Measurements from ENCODE around the gene CCBE1. TPM values are rescaled to one million over a fixed set of nuclear protein-coding genes. Genes with fewer than 3 reads are reported as not detected.

Gene CCBE1
- total RNA-seq, 3 donors from 2014 or later: 0.18 TPM; not detected in 2

DNA sequence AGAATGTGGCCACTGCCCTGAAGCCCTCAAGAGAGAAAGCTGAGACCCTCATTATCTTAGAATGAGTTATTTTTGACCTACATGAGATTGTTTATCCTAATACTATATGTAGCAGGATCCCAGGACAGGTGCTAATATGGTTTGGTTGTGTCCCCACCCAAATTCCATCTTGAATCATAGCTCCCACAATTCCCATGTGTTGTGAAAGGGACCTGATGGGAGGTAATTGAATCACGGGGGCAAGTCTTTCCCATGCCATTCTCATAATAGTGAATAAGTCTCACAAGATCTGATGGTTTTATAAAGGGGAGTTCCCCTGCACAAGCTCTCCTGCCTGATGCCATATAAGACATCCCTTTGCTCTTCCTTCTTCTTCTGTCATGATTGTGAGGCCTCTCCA, 76.8 kb downstream of the CCBE1 start:
- Mint-ChIP-seq H3K4me3 (no peak overlapping the region), H3K9me3 (no peaks in the 10 kb centered on the region), H3K27me3 (ENCODE audit: low read depth) (peaks cover 10% of the 10 kb centered on the region), H3K4me1 (ENCODE audit: low read depth) (no peaks in the 10 kb centered on the region), H3K36me3 (ENCODE audit: insufficient read depth) (no peaks in the 10 kb centered on the region)
- no peak for ATAC-seq
- DNase-seq: no peak

DNA sequence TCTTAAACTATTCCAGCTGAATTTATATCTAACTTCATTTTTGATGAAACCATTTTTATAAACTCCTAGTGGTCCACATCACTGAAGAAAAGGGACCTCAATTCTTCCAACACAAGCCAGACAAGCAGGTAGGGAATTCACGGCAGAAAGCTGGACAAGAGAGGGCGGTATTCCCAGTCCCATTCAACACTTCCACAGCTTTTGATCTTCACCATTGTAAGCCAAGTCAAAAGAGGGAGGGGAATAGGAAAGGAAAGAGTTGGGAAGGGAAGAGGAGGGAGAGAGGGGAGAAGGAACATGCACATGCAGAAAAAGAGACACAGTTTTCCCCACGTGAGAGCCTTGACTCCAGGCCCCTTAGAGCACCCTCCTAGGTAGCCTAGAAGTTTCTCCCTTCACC, 77.4 kb downstream of the CCBE1 start:
- Mint-ChIP-seq H3K27me3 (ENCODE audit: low read depth) (peaks cover 10% of the 10 kb centered on the region), H3K9me3 (no peaks in the 10 kb centered on the region), H3K36me3 (ENCODE audit: insufficient read depth) (no peaks in the 10 kb centered on the region), H3K4me3 (no peak overlapping the region), H3K4me1 (ENCODE audit: low read depth) (no peaks in the 10 kb centered on the region)
- no peak for ATAC-seq
- DNase-seq: no peak

DNA sequence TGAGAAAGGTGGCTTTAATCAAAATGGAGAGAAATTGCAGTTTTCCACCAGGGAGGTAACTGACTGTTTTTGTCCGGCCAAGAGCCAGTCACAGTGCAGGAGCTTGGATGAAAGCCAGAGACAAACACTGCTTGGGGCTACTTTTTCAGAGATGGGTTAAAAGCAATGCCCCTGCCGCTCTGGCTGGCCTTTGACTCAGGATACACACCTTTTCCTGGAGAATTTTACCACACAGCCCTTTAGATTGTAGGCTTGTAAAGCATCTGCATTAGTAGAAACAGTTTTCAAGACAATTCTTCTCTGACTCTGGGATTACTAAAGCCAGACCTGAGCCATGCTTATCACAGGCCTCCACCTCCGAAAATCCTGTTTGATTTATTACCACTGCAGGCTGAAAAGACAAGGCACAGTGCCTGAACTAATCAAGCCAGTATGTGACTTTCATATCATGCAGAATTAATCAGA, 79.7 kb downstream of the CCBE1 start:
- no peak for ATAC-seq
- Mint-ChIP-seq H3K36me3 (ENCODE audit: insufficient read depth) (no peaks in the 10 kb centered on the region), H3K9me3 (no peaks in the 10 kb centered on the region), H3K27me3 (ENCODE audit: low read depth) (peaks cover 9% of the 10 kb centered on the region), H3K4me3 (no peak overlapping the region), H3K4me1 (ENCODE audit: low read depth) (no peaks in the 10 kb centered on the region)
- DNase-seq: no peak

DNA sequence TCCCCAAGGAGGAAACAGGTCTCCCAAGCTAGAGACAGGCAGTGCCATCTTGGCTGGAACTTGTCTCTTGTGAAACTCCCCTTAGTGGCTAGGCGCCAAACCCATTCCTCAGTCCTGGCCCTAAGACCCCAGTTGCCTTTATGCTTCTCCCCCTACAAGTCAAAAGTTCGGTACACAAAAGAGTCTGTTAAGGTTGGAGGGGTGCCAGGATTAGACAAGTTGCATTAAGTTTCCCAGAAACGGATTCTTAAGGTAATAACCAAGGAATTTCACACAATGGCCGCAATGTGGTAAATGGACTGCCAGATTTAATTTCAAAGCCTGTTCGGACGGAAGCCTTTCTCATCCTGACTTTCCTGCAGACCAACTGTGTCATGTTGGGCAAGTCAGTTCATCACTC, 80.7 kb downstream of the CCBE1 start:
- no peaks in the 10 kb centered on the region for H3K36me3 Mint-ChIP-seq (ENCODE audit: insufficient read depth)
- no peaks in the 10 kb centered on the region for H3K9me3 Mint-ChIP-seq
- no peak overlapping the region for H3K4me3 Mint-ChIP-seq
- ATAC-seq: no peak
- DNase-seq: no peak
- peaks cover 5% of the 10 kb centered on the region for H3K27me3 Mint-ChIP-seq (ENCODE audit: low read depth)
- H3K4me1 Mint-ChIP-seq (ENCODE audit: low read depth): no peaks in the 10 kb centered on the region

DNA sequence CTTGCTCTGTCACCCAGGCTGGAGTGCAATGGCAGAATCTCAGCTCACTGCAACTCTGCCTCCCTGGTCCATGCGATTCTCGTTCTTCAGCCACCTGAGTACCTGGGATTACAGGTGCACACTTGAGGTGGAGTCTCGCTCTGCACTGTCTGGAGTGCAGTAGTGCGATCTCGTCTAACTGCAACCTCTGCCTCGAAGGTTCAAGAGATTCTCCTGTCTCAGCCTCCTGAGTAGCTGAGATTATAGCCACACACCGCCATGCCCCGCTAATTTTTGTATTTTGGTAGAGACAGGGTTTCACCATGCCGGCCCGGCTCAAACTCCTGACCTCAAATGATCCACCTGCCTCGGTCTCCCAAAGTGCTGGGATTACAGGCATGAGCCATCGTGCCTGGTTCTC, 83.3 kb downstream of the CCBE1 start:
- Mint-ChIP-seq H3K36me3 (ENCODE audit: insufficient read depth) (no peaks in the 10 kb centered on the region), H3K27me3 (ENCODE audit: low read depth) (peaks cover 1% of the 10 kb centered on the region), H3K4me1 (ENCODE audit: low read depth) (no peaks in the 10 kb centered on the region), H3K9me3 (peaks cover 4% of the 10 kb centered on the region), H3K4me3 (no peak overlapping the region)
- DNase-seq (no peak), ATAC-seq (no peak)

DNA sequence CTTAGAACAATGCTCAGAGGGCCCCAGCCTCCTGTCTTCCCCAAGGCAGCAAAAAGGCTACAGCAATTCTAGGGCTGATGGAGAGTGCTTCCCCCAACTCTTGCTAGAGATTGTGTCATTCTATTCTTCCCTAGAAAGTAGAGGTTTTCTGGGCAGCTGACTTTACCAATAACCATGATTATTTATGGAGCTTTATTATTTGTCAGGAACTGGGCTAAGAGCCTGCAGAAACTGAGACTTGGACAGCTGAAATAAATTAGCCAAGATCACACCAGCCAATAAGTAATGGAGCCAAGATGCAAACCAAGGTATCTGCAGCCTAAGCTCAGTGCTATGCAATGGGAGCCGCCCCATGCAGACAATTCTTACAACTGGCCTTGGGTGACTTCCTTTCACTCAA, 84.8 kb downstream of the CCBE1 start:
- no peak for ATAC-seq
- Mint-ChIP-seq H3K4me3 (no peak overlapping the region), H3K27me3 (ENCODE audit: low read depth) (no peaks in the 10 kb centered on the region), H3K4me1 (ENCODE audit: low read depth) (no peaks in the 10 kb centered on the region), H3K9me3 (peaks cover 4% of the 10 kb centered on the region), H3K36me3 (ENCODE audit: insufficient read depth) (no peaks in the 10 kb centered on the region)
- no peak for DNase-seq

DNA sequence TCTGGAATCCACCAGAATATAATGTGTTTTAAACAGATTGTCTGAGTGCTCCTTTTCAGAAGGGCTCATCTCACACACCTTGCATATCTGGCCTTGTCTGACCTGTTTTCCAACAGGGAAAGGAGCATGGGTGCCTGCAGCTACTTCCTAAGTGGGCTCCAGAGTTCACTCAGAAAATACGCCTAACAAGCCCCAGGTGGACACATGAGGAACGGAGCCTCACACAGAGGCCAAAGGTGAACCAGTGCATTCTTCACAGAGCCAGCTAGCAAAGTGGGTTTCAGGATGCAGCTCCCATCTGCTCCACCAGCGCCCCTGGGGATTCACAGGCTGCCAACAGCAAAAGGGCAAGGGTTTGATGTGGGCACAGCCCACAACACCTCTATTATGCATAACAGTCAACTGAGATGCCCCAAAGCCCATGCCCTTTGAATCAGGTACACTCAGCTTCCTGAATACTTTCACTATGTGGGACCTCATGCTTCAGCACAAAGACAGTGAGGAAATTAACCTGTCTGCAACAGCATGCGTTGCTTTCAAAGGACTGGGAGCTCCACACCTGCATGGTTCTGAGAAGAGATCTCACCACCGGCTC, 86.6 kb downstream of the CCBE1 start:
- ATAC-seq: no peak
- Mint-ChIP-seq H3K9me3 (peaks cover 4% of the 10 kb centered on the region), H3K27me3 (ENCODE audit: low read depth) (no peaks in the 10 kb centered on the region), H3K4me1 (ENCODE audit: low read depth) (no peaks in the 10 kb centered on the region), H3K36me3 (ENCODE audit: insufficient read depth) (no peaks in the 10 kb centered on the region), H3K4me3 (no peak overlapping the region)
- no peak for DNase-seq

DNA sequence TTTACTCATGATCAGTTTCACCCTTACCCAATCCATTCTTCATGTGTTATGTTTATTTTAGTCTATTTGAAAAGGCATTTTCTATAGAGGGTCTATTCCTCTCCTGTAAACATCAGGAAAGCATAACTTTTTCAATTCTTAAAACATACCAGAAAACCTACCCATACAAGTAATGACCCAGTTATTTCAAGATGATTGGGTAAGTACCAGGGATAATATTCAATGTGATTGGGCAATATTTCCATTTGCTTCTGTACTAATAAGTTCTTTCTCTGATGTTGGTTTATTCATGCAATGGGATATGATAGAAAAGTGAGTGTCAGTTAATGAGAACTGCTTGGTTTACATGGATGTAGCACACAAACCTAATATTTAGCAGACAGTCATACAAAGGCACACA, 87.6 kb downstream of the CCBE1 start:
- Mint-ChIP-seq H3K27me3 (ENCODE audit: low read depth) (no peaks in the 10 kb centered on the region), H3K4me1 (ENCODE audit: low read depth) (no peaks in the 10 kb centered on the region), H3K36me3 (ENCODE audit: insufficient read depth) (no peaks in the 10 kb centered on the region), H3K4me3 (no peak overlapping the region), H3K9me3 (peaks cover 4% of the 10 kb centered on the region)
- ATAC-seq (no peak), DNase-seq (no peak)

DNA sequence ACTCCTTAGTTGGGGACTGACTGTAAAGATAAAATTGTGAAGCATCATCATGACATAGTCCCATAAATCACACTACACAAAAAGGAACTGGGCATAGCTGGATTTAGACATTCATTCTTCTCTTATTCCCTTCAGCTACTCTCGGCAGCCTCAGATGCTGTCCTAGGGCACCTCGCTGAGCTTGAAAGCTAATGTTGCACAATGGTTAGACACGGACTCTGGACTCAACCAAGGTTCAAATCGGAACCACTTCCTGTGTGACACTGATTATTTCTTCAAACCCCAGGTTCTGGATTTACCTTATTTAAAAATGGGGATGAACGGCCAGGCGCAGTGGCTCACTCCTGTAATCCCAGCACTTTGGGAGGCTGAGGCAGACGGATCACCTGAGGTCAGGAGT, 89.8 kb downstream of the CCBE1 start:
- ATAC-seq (no peak), DNase-seq (no peak)
- Mint-ChIP-seq H3K9me3 (peaks cover 4% of the 10 kb centered on the region), H3K36me3 (ENCODE audit: insufficient read depth) (no peaks in the 10 kb centered on the region), H3K4me3 (no peak overlapping the region), H3K27me3 (ENCODE audit: low read depth) (no peaks in the 10 kb centered on the region), H3K4me1 (ENCODE audit: low read depth) (no peaks in the 10 kb centered on the region)

DNA sequence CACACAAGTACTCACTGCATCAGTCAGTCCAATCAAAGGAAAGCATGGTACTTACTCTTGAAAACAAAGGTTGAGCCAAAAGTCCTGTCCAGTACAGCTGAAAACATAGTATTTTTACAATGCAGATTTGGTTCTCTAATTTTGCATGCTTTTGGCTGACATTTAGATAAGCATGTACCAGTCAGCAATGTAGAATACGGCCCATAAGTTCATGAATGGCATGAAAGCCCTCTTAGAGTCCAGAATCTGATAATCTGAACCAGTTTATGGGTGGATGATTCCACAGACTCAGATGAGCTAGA, 90.2 kb downstream of the CCBE1 start:
- no peak for ATAC-seq
- no peaks in the 10 kb centered on the region for H3K27me3 Mint-ChIP-seq (ENCODE audit: low read depth)
- H3K4me1 Mint-ChIP-seq (ENCODE audit: low read depth): no peaks in the 10 kb centered on the region
- H3K36me3 Mint-ChIP-seq (ENCODE audit: insufficient read depth): no peaks in the 10 kb centered on the region
- peaks cover 4% of the 10 kb centered on the region for H3K9me3 Mint-ChIP-seq
- H3K4me3 Mint-ChIP-seq: no peak overlapping the region
- DNase-seq: no peak

DNA sequence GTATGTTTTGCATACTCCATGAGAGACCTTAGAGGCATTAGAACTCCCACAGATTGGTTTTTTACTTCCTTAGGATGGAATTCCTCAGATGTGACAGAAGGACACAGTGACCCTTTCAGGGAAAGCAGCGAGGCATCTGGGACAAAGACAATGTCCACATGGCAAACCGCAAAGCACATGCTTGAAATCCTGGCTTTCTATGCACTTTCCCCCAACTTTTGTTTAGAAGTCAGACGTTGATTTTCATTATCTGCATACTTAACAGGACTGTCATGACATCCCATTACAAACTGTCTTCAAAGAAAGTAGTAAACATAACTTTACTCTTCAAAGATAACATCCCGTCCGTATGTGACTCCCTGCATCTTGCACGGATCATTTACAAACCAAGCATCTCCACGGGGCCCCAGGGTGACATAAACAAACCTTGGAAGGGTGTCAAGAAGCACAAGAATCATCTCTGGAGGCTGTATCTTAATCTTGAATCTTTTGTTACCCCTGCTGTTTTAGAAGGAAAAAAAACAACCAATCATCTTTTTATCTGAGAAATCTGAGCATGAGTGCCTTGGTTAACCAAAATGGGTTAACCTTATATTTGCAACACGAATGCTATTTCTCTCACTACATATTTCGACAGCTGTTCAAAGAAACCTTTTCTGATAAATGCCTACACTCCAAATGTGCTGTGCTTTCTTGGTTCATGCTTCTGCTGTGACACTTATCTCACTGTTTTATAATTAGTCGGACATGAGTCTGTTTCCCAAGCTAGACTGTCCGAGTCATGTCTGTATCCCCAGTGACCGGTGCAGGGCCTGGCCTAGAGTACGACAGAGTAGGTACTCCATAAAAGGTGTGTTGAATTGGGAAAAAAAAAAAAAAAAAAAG, 90.8 kb downstream of the CCBE1 start:
- peaks cover 7% of the 10 kb centered on the region for H3K9me3 Mint-ChIP-seq

DNA sequence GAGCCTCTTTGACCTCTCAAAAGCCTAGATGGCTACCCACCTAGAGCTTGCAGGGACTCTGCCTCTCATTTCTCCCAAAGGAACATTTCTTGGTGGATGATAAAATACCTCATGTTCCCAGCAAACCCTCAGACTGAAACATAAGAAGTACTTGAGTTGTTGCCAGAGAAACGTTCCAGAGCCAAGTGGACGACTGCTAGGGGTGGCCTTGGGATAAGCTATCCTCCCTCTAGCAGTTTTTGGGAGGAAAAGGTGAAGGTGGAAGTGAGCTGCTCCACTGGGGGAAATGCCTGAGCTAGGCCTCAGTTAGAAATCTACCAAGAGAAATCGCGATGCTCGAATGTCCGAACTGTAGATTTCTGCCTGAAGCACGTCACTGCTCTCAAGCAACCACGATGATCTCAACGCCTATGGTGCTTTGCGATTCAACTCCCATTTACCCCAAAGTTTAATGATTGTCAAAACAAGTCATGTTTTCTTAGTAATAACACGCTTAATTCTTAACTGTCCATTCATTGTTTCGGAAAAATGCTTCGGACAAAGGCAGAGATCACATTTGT, 91.5 kb downstream of the CCBE1 start:
- H3K4me1 Mint-ChIP-seq (ENCODE audit: low read depth): no peaks in the 10 kb centered on the region
- no peaks in the 10 kb centered on the region for H3K36me3 Mint-ChIP-seq (ENCODE audit: insufficient read depth)
- no peak for ATAC-seq
- H3K4me3 Mint-ChIP-seq: no peak overlapping the region
- H3K9me3 Mint-ChIP-seq: peaks cover 9% of the 10 kb centered on the region
- no peaks in the 10 kb centered on the region for H3K27me3 Mint-ChIP-seq (ENCODE audit: low read depth)
- no peak for DNase-seq

More for the DNA sequence above, 90.8 kb downstream of the CCBE1 start:
- H3K27me3 Mint-ChIP-seq (ENCODE audit: low read depth): no peaks in the 10 kb centered on the region
- ATAC-seq (no peak), DNase-seq (no peak)
- H3K36me3 Mint-ChIP-seq (ENCODE audit: insufficient read depth): no peaks in the 10 kb centered on the region
- H3K4me1 Mint-ChIP-seq (ENCODE audit: low read depth): no peaks in the 10 kb centered on the region
- no peak overlapping the region for H3K4me3 Mint-ChIP-seq

DNA sequence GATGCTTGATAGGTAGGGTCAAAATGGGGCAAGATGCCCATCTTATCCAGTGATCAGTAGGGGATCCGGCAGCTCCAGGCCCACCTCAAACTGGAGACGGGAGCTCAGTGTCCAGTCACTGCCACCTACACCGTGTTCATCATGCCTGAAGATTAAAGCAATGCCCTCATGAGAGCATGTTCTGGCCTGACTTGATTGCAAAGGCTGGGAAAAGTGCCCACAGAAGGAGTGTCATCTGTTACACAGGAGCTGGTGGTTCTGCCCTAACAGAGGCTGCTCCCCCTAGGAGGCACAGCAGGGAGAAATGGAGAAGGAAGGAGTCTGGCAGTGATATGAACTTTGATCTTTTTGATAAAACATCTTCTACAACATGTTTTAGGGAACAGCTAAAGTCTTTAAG, 92.3 kb downstream of the CCBE1 start:
- DNase-seq (no peak), ATAC-seq (no peak)
- H3K4me1 Mint-ChIP-seq (ENCODE audit: low read depth): no peaks in the 10 kb centered on the region
- H3K9me3 Mint-ChIP-seq: peaks cover 9% of the 10 kb centered on the region
- H3K27me3 Mint-ChIP-seq (ENCODE audit: low read depth): no peaks in the 10 kb centered on the region
- no peaks in the 10 kb centered on the region for H3K36me3 Mint-ChIP-seq (ENCODE audit: insufficient read depth)
- H3K4me3 Mint-ChIP-seq: no peak overlapping the region

DNA sequence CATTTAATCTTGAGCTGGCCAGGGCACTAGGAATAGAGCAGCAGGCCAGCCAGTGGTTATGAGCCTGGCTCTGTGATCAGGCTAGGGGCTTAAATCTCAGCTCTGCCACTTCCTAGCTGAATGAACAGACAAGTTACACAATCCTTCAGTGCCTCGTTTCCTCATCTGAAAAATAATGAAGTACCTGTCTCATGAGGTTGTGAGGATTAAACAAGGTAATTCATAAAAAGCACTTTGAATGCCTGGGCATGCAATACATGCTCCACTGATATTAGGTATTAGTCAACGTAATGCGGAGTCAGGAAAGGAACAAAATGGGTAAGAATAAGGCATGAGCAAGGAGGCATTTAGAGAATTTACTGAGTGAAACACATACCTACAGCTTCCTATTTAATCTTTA, 100.2 kb downstream of the CCBE1 start:
- H3K4me3 Mint-ChIP-seq: no peak overlapping the region
- H3K9me3 Mint-ChIP-seq: peaks cover 5% of the 10 kb centered on the region
- no peaks in the 10 kb centered on the region for H3K27me3 Mint-ChIP-seq (ENCODE audit: low read depth)
- H3K36me3 Mint-ChIP-seq (ENCODE audit: insufficient read depth): no peaks in the 10 kb centered on the region
- ATAC-seq (no peak), DNase-seq (no peak)
- H3K4me1 Mint-ChIP-seq (ENCODE audit: low read depth): no peaks in the 10 kb centered on the region

DNA sequence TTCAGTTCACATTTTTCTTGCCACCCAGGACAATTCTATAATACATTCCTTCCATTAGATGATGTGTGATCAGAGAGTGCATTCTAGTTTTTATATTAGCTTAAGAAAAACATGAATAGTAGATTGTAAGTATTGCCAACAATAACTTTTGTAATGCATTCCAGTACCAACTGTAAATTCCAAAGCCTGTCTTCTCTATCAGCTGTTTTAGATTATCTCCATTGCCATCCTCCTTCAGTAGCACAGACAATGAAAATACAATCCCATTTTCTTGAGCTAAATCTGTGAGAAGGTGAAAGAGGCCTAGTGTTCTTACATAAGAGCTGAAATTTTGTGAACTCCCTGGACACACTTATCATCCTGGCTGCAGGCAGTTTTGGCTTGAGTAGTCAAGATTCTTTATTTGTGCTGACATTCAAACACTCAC, 103.9 kb downstream of the CCBE1 start:
- no peak for ATAC-seq
- no peaks in the 10 kb centered on the region for H3K4me1 Mint-ChIP-seq (ENCODE audit: low read depth)
- no peaks in the 10 kb centered on the region for H3K27me3 Mint-ChIP-seq (ENCODE audit: low read depth)
- H3K36me3 Mint-ChIP-seq (ENCODE audit: insufficient read depth): no peaks in the 10 kb centered on the region
- H3K9me3 Mint-ChIP-seq: no peaks in the 10 kb centered on the region
- DNase-seq: no peak
- H3K4me3 Mint-ChIP-seq: no peak overlapping the region
